ENCODE measurements around the gene PROX1. TPM values are rescaled to one million over a fixed set of nuclear protein-coding genes. Genes with fewer than 3 reads are reported as not detected.

PROX1 gene
- total RNA-seq, 1 donor from 2014 or later, result 6.7 TPM

GRCh38 chr1:213979751-213980586 is 7.8 kb upstream of the PROX1 start:
- DNase-seq (ENCODE audit: low read depth), result no peak

- DNase-seq (ENCODE audit: low read depth), result no peak
These were observed 6.9 kb upstream of the PROX1 start for GRCh38 chr1:213980906-213981305.

GRCh38 chr1:213982289-213982671 is 5.5 kb upstream of the PROX1 start:
- no peak for DNase-seq (ENCODE audit: low read depth)

GRCh38 chr1:213982672-213983492 is 4.9 kb upstream of the PROX1 start:
- DNase-seq (ENCODE audit: low read depth), result peak; percentile 39

- DNase-seq (ENCODE audit: low read depth), result no peak
These were observed 4.0 kb upstream of the PROX1 start for GRCh38 chr1:213983493-213984386.

- no peak for DNase-seq (ENCODE audit: low read depth)
These were observed 3.2 kb upstream of the PROX1 start for GRCh38 chr1:213984387-213985208.

GRCh38 chr1:213985209-213986019 is 2.4 kb upstream of the PROX1 start:
- no peak for DNase-seq (ENCODE audit: low read depth)

- no peak for DNase-seq (ENCODE audit: low read depth)
These were observed 1.5 kb upstream of the PROX1 start for GRCh38 chr1:213986020-213986924.

- no peak for DNase-seq (ENCODE audit: low read depth)
These were observed 885 bp upstream of the PROX1 start for GRCh38 chr1:213986925-213987250.

- no peak for DNase-seq (ENCODE audit: low read depth)
These were observed 299 bp upstream of the PROX1 start for GRCh38 chr1:213987422-213987926.

GRCh38 chr1:213988507-213989001 is 781 bp downstream of the PROX1 start:
- no peak for DNase-seq (ENCODE audit: low read depth)

GRCh38 chr1:213989002-213989855 is 1.5 kb downstream of the PROX1 start:
- DNase-seq (ENCODE audit: low read depth), result peak; percentile 31

- no peak for DNase-seq (ENCODE audit: low read depth)
These were observed 6.2 kb downstream of the PROX1 start for GRCh38 chr1:213993929-213994328.

- DNase-seq (ENCODE audit: low read depth), result no peak
These were observed 7.1 kb downstream of the PROX1 start for GRCh38 chr1:213994888-213995287.

GRCh38 chr1:213995603-213996002 is 7.8 kb downstream of the PROX1 start:
- DNase-seq (ENCODE audit: low read depth), result no peak

GRCh38 chr1:213996320-213997037 is 8.7 kb downstream of the PROX1 start:
- peak; percentile 84 for DNase-seq (ENCODE audit: low read depth)

All from myocyte (in vitro differentiated cells).